Measurements from ENCODE around the gene MAPK8.
"Not testable (repeated sequence)": the region's sequence is repeated elsewhere in the genome, so short reads cannot be mapped to it uniquely, and the experiment has no call there.

Gene MAPK8

GRCh38 chr10:48340734-48341133 lies 34.3 kb downstream of the MAPK8 start:
- DNase-seq = no peak

- DNase-seq = no peak
Measured at GRCh38 chr10:48343106-48343505, 36.6 kb downstream of the MAPK8 start.

- DNase-seq = no peak
Measured at GRCh38 chr10:48343921-48344598, 37.6 kb downstream of the MAPK8 start.

GRCh38 chr10:48346248-48346647 lies 39.8 kb downstream of the MAPK8 start:
- not testable (repeated sequence) for DNase-seq

- not testable (repeated sequence) for DNase-seq
Measured at GRCh38 chr10:48347539-48347938, 41.1 kb downstream of the MAPK8 start.

GRCh38 chr10:48347943-48348342 lies 41.5 kb downstream of the MAPK8 start:
- not testable (repeated sequence) for DNase-seq

GRCh38 chr10:48353246-48353645 lies 46.8 kb downstream of the MAPK8 start:
- DNase-seq = no peak

GRCh38 chr10:48357631-48358030 lies 51.2 kb downstream of the MAPK8 start:
- no peak for DNase-seq

GRCh38 chr10:48358162-48358561 lies 51.7 kb downstream of the MAPK8 start:
- DNase-seq = no peak

GRCh38 chr10:48358838-48359237 lies 52.4 kb downstream of the MAPK8 start:
- no peak for DNase-seq

GRCh38 chr10:48361176-48361575 lies 54.7 kb downstream of the MAPK8 start:
- DNase-seq = no peak

- DNase-seq = peak in 1 of 2 experiments; percentile 1
Measured at GRCh38 chr10:48363617-48364355, 57.3 kb downstream of the MAPK8 start.

GRCh38 chr10:48364659-48365405 lies 58.4 kb downstream of the MAPK8 start:
- no peak for DNase-seq

GRCh38 chr10:48365668-48366067 lies 59.2 kb downstream of the MAPK8 start:
- no peak for DNase-seq

- DNase-seq = no peak
Measured at GRCh38 chr10:48366261-48366660, 59.8 kb downstream of the MAPK8 start.

GRCh38 chr10:48369501-48369900 lies 63.0 kb downstream of the MAPK8 start:
- no peak for DNase-seq

GRCh38 chr10:48377751-48378530 lies 71.5 kb downstream of the MAPK8 start:
- DNase-seq = no peak

GRCh38 chr10:48378675-48379074 lies 72.2 kb downstream of the MAPK8 start:
- DNase-seq = no peak

- no peak for DNase-seq
Measured at GRCh38 chr10:48381971-48382370, 75.5 kb downstream of the MAPK8 start.

GRCh38 chr10:48382982-48383381 lies 76.5 kb downstream of the MAPK8 start:
- DNase-seq = no peak

- no peak for DNase-seq
Measured at GRCh38 chr10:48383393-48383792, 76.9 kb downstream of the MAPK8 start.

GRCh38 chr10:48384699-48384982 lies 78.2 kb downstream of the MAPK8 start:
- DNase-seq = no peak

GRCh38 chr10:48389272-48389671 lies 82.8 kb downstream of the MAPK8 start:
- no peak for DNase-seq

Measured in activated CD4-positive, alpha-beta T cell treated with anti-CD3 and anti-CD28 coated beads, Interleukin-2, amount 50 U/mL, for 4 hours (primary cell).